ENCODE measurements around the gene TENT5A. TPM values are rescaled to one million over a fixed set of nuclear protein-coding genes. Genes with fewer than 3 reads are reported as not detected.
"Not testable (repeated sequence)": the region's sequence is repeated elsewhere in the genome, so short reads cannot be mapped to it uniquely, and the experiment has no call there.

Gene TENT5A
- 24.2 TPM for total RNA-seq

DNA sequence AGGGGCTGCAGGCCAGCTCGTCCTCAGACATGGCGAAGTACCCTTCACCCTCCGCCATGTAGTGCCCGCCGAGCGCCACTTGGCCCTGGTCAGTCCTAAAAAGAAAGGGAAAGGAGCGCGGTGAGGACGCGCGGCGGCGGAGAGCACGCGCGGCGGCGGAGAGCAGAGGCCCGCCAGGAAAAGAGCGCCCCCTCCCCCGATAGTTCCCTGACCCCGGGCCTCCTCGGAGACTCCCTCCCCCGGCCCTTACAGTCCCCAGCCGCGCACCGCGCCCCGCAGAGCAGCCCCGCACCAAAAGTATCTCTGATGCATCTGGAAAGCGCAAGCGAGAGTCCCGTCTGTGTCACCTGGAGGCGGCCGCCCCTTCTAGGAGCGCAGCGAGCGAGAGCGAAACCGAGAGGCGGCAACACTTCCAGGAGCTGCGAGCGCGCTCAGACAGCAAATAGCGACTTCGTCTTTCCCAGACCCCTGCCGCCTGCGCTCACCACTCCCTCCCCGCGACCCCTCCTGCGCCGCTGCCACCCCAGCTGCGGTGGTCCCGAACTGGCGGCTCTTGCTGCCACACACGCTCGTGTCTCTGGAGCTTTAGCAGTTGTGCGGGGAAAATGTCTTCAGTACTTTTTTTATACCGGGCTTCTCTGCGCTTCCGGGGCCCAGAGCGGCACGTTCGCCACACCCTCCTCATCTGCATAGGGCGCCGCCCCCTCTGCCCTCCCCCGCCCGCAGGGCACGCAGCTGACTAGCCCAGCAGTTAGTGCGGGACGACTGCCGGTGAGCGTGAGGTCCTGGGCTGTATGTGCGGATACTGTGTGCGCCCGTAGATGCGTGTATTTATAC is at the start of gene TENT5A:
Gene TENT5A, minus strand, starts transcription at position 598 of the 837 bp plus-strand sequence. Its CDS starts 540 bp downstream, at position 58.
- ATAC-seq (peak; percentile 94), DNase-seq (ENCODE audit: low spot score) (peak; percentile 96)
- intact Hi-C loops (cut with DNase I): no loop called here

DNA sequence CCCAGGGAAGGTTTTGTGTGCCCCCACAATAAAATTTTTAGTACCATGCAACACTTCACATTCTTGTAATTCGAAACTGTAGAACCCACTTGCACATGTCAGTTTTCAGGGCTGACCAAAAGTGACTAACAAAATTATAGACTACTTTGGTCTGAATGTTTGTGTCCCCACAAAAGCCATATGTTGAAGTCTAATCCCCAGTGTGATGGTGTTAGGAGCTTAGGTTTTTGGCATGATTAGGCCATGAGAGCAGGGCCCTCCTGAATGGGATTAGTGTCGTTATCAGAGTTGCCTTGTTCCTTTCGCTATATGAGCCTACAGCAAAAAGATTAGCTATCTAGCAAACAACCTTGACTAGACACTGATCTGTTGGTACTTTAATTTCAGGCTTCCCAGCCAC is 49.0 kb upstream of the TENT5A start:
- intact Hi-C loops (cut with DNase I): no loop called here

DNA sequence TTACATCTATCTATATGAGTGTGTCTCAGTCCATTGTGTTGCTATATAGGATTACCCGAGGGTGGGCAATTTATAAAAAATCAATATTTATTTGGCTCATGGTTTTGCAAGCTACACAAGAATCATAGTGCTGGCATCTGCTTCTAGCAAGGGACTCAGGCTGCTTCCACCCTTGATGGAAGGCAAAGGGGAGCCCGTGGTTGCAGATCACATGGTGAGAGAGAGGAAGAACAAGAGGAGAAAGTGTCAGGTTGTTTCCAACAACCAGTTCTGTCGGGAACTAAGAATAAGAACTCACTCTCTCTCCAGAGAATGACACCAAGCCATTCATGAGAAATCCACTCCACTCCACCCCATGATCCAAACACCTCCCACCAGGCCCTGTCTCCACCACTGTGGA is 48.2 kb upstream of the TENT5A start:
- intact Hi-C loops (cut with DNase I): no loop called here
- no peak for DNase-seq (ENCODE audit: low spot score)
- ATAC-seq: no peak

More for the DNA sequence above, 49.0 kb upstream of the TENT5A start:
- no peak for ATAC-seq
- DNase-seq (ENCODE audit: low spot score): no peak

DNA sequence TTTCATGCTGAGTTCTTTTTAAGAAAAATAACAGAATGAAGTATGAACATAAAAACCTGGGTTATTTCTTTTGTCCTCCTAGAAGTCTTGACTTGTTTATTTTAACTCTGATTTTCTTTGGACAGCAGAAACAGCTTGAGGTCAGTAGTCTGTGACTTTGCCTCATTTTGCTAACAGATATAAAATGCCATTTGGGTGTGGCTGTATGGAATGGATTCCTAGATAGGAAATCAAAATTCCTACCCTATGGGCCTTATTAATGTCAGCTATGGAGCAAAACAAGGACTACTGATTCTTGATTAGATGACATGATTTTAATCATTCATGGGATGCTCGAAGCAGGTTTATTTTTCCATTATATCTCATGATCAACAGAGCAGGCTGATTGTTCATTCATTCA is 46.8 kb upstream of the TENT5A start:
- ATAC-seq: no peak
- no peak for DNase-seq (ENCODE audit: low spot score)
- intact Hi-C loops (cut with DNase I): no loop called here

DNA sequence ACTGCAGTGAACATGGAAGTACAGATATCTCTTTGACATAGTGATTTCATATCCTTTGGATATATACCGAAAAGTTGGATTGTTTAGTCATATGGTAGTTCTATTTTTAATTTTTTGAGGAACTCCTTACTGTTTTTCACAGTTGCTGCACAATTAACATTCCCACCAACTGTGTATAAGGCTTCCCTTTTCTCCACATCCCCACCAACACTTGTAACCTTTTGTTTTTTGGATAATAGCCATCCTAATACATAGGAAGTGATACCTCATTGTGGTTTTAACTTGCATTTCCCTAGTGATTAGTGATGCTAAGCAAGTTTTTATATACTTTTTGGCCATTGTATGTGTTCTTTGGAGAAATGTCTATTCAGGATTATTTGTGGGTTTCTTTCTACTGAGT is 45.1 kb upstream of the TENT5A start:
- intact Hi-C loops (cut with DNase I): no loop called here
- peak; percentile 42 for ATAC-seq
- no peak for DNase-seq (ENCODE audit: low spot score)

DNA sequence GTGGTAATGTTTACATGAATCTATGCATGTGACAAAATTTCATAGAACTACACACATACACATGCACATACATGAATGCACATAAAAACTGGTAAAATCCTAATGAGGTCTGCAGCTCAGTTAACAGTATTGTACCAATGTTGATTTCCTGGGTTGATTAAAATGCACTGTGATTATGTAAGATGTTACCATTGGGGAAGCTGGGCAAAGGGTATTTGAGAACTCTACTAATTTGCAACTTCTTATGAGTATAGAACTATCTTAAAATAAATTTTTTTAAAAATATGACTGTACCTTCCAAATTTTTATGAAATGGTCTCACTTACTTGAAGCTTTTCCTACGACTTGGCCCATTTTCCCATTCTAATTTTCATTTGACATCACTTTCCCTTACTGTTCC is 43.4 kb upstream of the TENT5A start:
- ATAC-seq: no peak
- no peak for DNase-seq (ENCODE audit: low spot score)
- intact Hi-C loops (cut with DNase I): no loop called here

DNA sequence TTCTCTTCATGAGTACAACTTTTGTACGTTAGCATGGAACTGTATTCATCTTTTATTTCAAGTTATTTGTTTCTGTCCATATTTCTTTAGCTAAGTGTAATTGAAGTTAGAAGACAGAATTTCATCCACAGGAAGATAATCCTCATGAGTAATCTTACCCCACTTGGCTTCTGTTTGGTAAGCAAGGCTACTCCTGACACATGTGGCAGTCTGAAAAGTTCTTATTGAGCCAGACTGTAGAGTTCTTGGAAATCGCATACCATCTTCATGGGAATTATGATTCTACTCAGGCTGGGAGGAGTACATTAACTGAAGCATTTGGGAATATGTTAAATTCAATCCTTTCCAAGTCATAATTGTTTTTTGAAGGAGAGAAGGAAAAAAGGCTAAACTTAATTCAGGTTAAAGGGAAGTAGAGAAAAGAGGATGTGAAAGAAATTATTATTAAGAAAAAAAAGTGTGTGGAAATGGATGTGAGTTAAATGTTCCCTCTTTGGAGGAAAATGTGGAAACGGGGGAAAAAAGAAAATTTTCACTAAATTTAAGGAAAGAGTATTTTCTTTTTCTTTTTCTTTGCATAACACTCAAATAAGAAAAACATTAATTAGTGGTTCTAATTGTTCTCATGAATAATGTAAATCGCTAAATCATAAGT is 41.5 kb upstream of the TENT5A start:
- DNase-seq (ENCODE audit: low spot score) (no peak), ATAC-seq (no peak)
- intact Hi-C loops (cut with DNase I): no loop called here

DNA sequence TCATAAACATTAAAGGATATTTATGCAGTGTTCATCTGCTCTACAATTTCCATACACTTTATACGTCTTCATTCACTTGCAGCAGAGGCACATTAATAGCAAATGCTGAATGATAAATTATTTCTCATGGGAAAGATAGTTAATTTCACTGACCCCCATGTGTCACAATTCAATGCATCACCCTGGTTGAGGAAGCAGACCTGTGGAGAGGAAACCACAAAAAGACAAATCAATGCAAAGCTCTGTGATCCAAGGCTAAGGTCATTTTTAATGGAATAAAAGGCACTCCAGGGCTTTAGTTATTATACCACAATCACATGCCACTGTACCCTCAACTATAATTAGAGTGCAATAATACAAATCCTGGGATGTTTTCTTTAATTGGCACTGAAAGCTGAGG is 40.3 kb upstream of the TENT5A start:
- intact Hi-C loops (cut with DNase I): no loop called here
- DNase-seq (ENCODE audit: low spot score) (no peak), ATAC-seq (no peak)

DNA sequence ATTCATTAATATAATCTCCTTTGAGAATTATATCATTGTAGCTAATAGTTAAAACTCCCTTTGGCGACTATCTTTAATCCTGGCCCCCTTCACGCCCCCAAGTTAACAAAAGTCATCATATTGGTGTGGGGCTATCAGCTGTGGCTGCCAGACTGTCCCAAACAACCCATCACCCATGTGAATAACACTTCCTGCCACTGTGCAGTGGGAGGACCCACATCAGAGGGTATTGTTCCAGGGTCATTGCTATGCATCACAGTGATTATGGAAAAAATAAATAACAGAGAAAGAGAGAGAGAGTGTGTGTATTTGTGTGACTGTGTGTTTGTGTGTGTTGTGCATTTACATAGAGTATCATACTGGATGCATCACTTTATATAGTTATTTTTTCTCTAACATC is 39.3 kb upstream of the TENT5A start:
- intact Hi-C loops (cut with DNase I): no loop called here
- DNase-seq (ENCODE audit: low spot score) (no peak), ATAC-seq (no peak)

DNA sequence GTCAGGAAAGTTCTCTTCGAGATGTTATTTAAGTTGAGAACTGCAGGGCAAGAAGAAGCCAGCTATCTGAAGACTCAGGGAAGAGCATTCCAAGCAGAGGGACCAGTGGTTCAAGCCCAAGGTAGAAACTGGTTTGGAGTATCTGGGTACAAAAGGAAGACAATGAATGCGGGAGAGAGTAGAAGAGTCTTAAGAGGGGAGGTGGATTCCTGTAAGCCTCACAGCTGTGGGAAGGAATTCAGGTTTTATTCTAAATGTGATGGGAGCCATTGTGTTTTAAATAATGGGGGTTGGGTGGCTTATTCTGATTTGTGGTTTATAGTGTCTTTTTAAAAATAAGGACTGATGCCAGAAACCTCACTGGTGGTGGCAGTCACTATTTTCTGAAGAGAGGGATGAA is 37.6 kb upstream of the TENT5A start:
- ATAC-seq: no peak
- DNase-seq (ENCODE audit: low spot score): no peak
- intact Hi-C loops (cut with DNase I): no loop called here

DNA sequence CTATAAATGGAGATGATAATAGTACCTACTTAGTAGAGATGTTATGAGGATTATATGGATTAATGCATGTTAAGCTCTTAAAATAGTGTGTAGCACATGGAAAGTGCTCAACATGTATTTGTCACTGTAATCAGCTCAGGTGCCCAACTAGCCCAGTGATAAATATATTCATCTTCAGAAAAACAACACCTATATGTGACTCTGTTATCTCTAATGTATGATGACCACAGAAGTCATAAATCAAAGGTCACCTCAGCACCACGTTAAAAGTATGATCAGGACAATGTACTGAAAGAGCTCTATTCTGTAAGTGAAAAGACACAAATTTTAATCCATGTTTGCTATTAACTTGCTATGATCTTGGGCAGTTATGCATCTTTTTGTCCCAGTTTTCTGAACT is 36.8 kb upstream of the TENT5A start:
- intact Hi-C loops (cut with DNase I): no loop called here
- no peak for ATAC-seq

DNA sequence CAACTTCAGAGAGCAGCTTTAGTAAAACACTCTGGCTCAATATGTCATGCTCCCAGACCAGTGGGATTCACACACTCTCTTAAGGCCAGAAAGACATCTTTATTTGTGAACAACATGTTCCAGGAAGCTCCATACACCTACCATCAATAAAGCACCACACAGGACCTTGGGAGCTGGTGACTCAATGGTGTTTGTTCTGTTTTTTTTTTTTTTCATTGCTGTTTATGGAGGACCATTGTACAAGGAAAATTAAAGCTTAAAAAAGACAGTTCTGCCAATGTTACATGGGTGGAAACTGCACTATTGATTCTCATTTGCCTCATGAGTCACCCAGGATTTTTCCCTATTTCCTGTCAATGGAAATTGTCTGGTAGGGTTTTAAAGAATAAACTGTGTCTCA is 36.3 kb upstream of the TENT5A start:
- peak; percentile 82 for ATAC-seq
- DNase-seq (ENCODE audit: low spot score): no peak

More for the DNA sequence above, 36.8 kb upstream of the TENT5A start:
- no peak for DNase-seq (ENCODE audit: low spot score)

DNA sequence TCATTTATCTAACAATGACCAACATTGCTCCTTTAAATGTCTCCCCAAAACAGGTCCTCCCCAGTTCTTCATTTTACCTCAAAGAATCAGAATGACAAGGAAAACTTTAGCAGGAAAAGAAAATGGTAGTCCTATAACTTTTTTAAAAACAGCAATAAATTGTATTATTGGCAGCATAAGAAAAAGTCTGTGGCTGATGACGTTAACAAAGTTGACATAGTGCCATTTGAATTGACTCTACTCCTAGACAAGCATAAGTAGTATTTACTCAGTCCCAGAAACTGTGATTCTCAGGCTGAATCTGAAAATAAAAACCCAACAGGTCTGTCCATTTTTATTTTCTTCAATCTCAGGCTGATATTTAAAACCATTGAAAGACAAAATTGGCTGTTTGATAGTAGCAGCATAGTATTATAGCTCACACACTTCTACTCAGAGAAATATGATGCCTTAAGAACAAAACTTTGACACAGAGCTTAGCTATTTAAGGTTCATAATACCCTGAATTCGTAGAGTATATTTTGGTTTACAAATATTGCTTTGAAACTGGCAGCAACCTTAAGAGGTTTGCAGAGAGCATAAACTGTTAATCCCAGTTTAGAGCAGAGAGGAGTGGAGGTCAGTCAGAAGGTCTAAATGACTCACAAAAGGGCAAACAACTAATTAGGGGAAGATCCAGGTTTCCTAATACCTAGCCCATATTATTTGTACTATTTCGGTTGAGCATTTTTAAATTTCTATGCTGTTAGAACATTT is 35.0 kb upstream of the TENT5A start:
- peak; percentile 60 for ATAC-seq
- DNase-seq (ENCODE audit: low spot score): no peak
- intact Hi-C loops (cut with DNase I): no loop called here

More for the DNA sequence above, 36.3 kb upstream of the TENT5A start:
- intact Hi-C loops (cut with DNase I): no loop called here

DNA sequence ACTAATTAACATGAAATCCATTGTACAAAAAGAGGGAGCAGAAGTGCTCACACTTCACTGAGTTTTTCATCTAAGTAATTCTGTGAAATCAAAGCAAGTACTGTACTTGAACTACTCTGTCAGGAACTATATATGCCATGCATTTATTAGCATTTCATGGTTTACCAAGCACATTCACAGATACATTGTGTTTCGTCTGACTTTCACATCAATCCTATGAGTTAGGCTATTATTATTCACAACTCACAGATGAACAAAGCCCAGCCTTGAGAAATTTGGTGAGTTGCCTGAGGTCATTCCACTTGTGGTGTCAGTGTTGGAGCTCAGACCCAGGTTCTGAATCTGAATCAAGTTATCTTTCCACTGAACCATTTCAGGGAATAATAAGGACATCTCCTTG is 33.7 kb upstream of the TENT5A start:
- ATAC-seq (no peak), DNase-seq (ENCODE audit: low spot score) (no peak)
- intact Hi-C loops (cut with DNase I): no loop called here

DNA sequence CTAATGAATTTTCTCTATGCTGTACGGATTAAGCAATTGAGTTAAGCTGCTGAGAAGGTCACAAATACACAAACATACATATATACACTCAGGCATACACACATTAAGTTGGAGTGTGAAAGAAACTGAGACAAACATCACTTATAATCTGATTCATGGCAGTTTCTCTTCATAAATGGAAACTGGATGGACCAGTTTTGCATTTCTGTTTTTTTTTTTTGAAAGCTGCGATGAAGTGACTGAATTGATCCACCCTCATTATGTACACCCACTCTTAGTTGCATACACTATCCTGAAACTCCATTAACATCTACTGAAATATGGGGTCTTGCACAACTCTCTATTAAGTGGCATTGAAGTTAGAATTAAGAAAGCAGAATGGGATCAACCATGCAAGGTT is 32.9 kb upstream of the TENT5A start:
- intact Hi-C loops (cut with DNase I): no loop called here
- no peak for ATAC-seq

DNA sequence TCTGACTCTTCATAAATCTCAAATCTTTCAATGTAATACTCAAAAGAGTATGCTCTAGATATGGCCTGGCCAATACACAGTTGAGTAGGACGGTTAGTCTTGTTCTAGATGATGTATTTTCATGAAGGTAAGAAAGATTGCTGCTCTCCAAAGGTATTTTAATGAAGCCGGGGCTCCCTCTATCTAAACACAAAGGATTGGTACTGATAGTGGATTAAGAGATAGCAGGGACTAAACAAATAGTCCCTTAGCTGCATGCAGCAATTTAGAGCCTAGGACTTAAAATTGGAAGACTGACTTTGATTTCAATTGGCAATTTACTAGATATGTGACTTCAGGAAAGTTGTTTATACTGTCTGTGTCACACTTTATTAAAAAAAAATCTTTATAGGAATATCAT is 31.4 kb upstream of the TENT5A start:
- no peak for DNase-seq (ENCODE audit: low spot score)
- intact Hi-C loops (cut with DNase I): no loop called here
- no peak for ATAC-seq

More for the DNA sequence above, 32.9 kb upstream of the TENT5A start:
- no peak for DNase-seq (ENCODE audit: low spot score)

DNA sequence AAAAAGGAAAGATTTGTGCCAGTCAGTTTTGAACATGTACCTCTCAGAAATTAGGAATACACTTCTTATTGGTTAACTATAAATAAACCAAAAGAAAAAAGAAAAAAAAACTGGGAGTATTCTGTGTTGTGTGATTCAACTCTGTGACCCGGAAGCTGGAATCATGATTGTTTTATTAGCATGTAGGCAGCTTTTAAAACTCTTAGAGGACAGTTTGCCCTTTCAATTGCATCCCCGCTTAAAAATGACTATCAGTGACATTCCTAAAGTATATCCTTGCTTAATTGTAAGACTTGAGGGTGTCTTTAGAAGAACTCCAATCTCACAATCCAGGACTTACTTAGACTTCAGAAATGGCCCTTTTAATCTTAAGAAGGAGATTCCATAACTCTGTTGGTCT is 29.1 kb upstream of the TENT5A start:
- ATAC-seq (no peak), DNase-seq (ENCODE audit: low spot score) (no peak)
- intact Hi-C loops (cut with DNase I): no loop called here

DNA sequence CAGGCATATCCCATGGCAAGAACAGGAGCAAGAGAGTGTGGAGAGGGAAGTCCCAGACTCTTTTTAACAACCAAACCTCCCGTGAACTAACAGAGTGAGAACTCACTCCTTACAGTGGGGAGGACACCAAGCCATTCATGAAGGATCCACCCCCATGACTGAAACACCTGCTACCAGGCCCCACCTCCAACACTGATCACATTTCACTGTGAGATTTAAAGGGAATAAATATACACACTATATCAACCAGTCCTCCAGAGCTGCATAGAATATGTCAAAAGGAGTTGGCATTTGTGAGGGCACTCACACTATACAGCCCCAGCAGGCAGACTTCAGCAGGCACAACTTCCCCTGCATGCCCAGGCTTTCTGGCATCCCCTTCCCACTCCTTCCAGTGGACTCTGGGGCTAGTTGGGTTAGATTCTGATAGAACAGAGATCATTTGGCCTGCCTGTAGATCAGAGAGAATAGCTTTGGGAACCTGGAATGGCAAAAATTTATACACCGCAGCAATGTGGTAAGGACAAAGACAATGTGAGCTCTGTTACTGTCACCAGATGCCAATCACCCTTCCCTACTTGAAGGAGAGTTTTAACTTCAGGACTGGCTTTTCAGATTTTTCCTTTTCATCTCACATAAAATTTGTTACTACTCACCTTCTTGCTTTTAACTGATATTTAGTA is 25.2 kb upstream of the TENT5A start:
- ATAC-seq: no peak
- intact Hi-C loops (cut with DNase I): no loop called here
- no peak for DNase-seq (ENCODE audit: low spot score)

DNA sequence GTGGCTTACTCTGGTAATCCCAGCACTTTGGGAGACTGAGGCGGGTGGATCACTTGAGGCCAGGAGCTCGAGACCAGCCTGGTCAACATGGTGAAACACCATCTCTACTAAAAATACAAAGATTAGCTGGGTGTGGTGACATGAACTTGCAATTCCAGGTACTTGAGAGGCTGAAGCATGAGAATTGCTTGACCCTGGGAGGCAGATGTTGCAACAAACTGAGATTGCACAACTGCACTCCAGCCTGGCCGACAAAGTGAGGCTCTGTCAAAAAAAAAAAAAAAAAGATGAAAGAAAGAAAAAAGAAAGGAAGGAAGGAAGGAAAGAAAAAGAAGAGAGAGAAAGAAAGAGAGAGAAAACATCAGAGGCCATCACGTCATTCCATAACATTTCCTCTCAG is 23.7 kb upstream of the TENT5A start:
- intact Hi-C loops (cut with DNase I); ATAC-seq; DNase-seq (ENCODE audit: low spot score): not testable (repeated sequence)
